Upper lobe of left lung (tissue), 4 donors: ENCODE measurements around the gene TMEM132D.

Source experiments
- POLR2A ChIP-seq, 4 donors: fragments of 450-650 bp; IDR thresholded peaks; one replicate each; pipeline ENCODE4 v1.5.1; 2016 to 2017; ENCODE audit warnings: antibody characterized with exemption in 4 of 4, mild to moderate bottlenecking in 2 of 4
- TF ChIP-seq, protein P1 (sequence below), 6 experiments: fragments of 450-650 bp in 4 of 6; fragments of 200-600 bp in 2 of 6; sonication (generic) in 2 of 6; IDR thresholded peaks; one replicate each; pipeline ENCODE4 v1.5.1; 2016 to 2019; ENCODE audit warnings: antibody characterized with exemption in 6 of 6

- no peak for TF ChIP-seq POLR2A (IDR thresholded peaks at IDR 0.05)
- TF ChIP-seq, protein P1, sequence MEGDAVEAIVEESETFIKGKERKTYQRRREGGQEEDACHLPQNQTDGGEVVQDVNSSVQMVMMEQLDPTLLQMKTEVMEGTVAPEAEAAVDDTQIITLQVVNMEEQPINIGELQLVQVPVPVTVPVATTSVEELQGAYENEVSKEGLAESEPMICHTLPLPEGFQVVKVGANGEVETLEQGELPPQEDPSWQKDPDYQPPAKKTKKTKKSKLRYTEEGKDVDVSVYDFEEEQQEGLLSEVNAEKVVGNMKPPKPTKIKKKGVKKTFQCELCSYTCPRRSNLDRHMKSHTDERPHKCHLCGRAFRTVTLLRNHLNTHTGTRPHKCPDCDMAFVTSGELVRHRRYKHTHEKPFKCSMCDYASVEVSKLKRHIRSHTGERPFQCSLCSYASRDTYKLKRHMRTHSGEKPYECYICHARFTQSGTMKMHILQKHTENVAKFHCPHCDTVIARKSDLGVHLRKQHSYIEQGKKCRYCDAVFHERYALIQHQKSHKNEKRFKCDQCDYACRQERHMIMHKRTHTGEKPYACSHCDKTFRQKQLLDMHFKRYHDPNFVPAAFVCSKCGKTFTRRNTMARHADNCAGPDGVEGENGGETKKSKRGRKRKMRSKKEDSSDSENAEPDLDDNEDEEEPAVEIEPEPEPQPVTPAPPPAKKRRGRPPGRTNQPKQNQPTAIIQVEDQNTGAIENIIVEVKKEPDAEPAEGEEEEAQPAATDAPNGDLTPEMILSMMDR (IDR thresholded peaks at IDR 0.05) = no peak
Measured at GRCh38 chr12:129163861-129164260, 740.0 kb downstream of the TMEM132D start.
